NT2/D1 (cell line): ENCODE data around the gene JARID2.

Experiments
- DNase-seq: peaks from one replicate; pipeline ENCODE4 v3.0.0-alpha.2; 2011; ENCODE audit warnings: low read depth, low spot score
- H3K27me3 ChIP-seq: 2 replicates; pipeline ENCODE4 v1.6.0; 2011; ENCODE audit warnings: mild to moderate bottlenecking; ENCODE audit not compliant: insufficient read length, insufficient read depth
- H3K36me3 ChIP-seq: 2 replicates; pipeline ENCODE4 v1.6.1; 2011; ENCODE audit warnings: mild to moderate bottlenecking, low read length, mixed read lengths; ENCODE audit not compliant: insufficient read depth, insufficient read length
- H3K4me1 ChIP-seq: 2 replicates; pipeline ENCODE4 v1.5.1; 2011; ENCODE audit not compliant: insufficient read depth, insufficient read length
- H3K4me3 ChIP-seq: 2 replicates; pipeline ENCODE4 v1.5.1; 2011; ENCODE audit warnings: low read depth; ENCODE audit not compliant: insufficient read length
- H3K9ac ChIP-seq: 2 replicates; pipeline ENCODE4 v1.6.0; 2011; ENCODE audit warnings: low read depth; ENCODE audit not compliant: insufficient read length
- H3K9me3 ChIP-seq: 2 replicates; pipeline ENCODE4 v1.5.1; 2011; ENCODE audit warnings: mild to moderate bottlenecking, low read length; ENCODE audit not compliant: insufficient read depth
- SUZ12 ChIP-seq: IDR thresholded peaks from 2 replicates; pipeline ENCODE4 v1.6.1; 2011; ENCODE audit not compliant: insufficient read length, insufficient read depth; ENCODE audit errors: extremely low read depth
- YY1 ChIP-seq: IDR thresholded peaks from 2 replicates; pipeline ENCODE4 v1.6.1; 2011; ENCODE audit not compliant: insufficient read length, insufficient read depth
- ZNF274 ChIP-seq: IDR thresholded peaks from 2 replicates; pipeline ENCODE4 v1.6.1; 2011; ENCODE audit warnings: mild to moderate bottlenecking, low read depth, low read length

JARID2 gene

DNA sequence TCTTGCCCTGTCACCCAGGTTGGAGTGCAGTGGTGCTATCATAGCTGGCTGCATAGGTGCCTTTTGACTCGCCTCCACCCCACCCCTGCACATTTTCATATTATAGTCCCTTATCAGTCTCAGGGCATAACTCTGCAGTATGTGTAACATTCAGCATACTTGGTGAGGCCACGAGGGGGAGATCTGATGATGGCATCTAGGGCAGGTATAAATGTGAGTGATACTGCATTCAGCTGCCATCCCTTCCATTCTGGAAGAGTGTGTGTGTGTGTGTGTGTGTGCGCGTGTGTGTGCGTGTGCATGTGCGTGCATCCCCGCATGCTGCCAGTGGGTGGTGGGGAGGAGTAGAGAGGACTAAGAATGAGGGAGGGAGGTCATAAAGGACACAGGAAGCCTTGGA lies 81.4 kb downstream of the JARID2 start:
- Histone ChIP-seq H3K36me3 (no peaks in the 10 kb centered on the region), H3K4me1 (peaks cover 2% of the 10 kb centered on the region), H3K9me3 (no peaks in the 10 kb centered on the region), H3K9ac (no peak overlapping the region), H3K4me3 (no peak overlapping the region), H3K27me3 (no peaks in the 10 kb centered on the region)
- DNase-seq, result no peak
- TF ChIP-seq ZNF274 (no peak), YY1 (no peak), SUZ12 (no peak)

DNA sequence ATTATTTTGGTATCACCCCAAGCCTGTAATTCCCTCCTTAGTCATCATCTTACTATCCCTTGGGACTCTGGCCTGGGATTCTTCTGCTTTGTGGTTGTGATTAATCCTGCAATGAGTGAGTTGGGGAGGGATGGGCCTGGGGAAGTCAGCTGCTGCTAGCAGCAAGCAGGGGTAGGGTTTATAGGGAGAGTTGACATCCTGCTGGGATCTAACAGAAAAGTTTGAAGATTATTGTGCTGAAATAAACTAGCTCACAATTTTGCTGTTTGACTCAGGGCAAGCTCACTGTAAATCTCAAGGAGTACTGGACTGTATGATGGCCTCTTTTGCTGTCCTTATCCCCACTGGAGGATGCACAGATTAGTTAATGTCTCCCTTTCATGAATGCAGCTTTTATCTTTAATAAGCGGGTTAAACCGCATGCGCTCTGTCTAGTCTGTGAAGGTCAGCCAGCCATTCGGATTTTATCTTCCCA lies 83.4 kb downstream of the JARID2 start:
- no peaks in the 10 kb centered on the region for H3K27me3 ChIP-seq
- no peaks in the 10 kb centered on the region for H3K36me3 ChIP-seq
- DNase-seq, result no peak
- TF ChIP-seq SUZ12 (no peak), ZNF274 (no peak), YY1 (no peak)
- peaks cover 2% of the 10 kb centered on the region for H3K4me1 ChIP-seq
- no peaks in the 10 kb centered on the region for H3K9me3 ChIP-seq
- H3K4me3 ChIP-seq, result no peak overlapping the region
- H3K9ac ChIP-seq, result no peak overlapping the region

GRCh38 chr6:15330174-15330944 lies 84.5 kb downstream of the JARID2 start:
- no peak overlapping the region for H3K9ac ChIP-seq
- no peaks in the 10 kb centered on the region for H3K27me3 ChIP-seq
- H3K36me3 ChIP-seq, result no peaks in the 10 kb centered on the region
- H3K9me3 ChIP-seq, result no peaks in the 10 kb centered on the region
- TF ChIP-seq ZNF274 (no peak), SUZ12 (no peak), YY1 (no peak)
- no peak overlapping the region for H3K4me3 ChIP-seq
- DNase-seq, result no peak
- H3K4me1 ChIP-seq, result peaks cover 2% of the 10 kb centered on the region

- no peak for DNase-seq
- Histone ChIP-seq H3K9me3 (no peaks in the 10 kb centered on the region), H3K9ac (no peak overlapping the region), H3K4me1 (peaks cover 2% of the 10 kb centered on the region), H3K4me3 (no peak overlapping the region), H3K27me3 (no peaks in the 10 kb centered on the region), H3K36me3 (no peaks in the 10 kb centered on the region)
- no peak for TF ChIP-seq YY1
- TF ChIP-seq ZNF274, result no peak
Observed at GRCh38 chr6:15331143-15331542, 85.3 kb downstream of the JARID2 start.

- no peak for TF ChIP-seq SUZ12
- no peak for TF ChIP-seq YY1
- no peak for TF ChIP-seq ZNF274
- DNase-seq, result no peak
- H3K9me3 ChIP-seq, result no peaks in the 10 kb centered on the region
- no peak overlapping the region for H3K9ac ChIP-seq
- no peak overlapping the region for H3K4me3 ChIP-seq
- peaks cover 2% of the 10 kb centered on the region for H3K4me1 ChIP-seq
- H3K36me3 ChIP-seq, result no peaks in the 10 kb centered on the region
- H3K27me3 ChIP-seq, result no peaks in the 10 kb centered on the region
Observed at GRCh38 chr6:15331629-15332251, 85.9 kb downstream of the JARID2 start.

DNA sequence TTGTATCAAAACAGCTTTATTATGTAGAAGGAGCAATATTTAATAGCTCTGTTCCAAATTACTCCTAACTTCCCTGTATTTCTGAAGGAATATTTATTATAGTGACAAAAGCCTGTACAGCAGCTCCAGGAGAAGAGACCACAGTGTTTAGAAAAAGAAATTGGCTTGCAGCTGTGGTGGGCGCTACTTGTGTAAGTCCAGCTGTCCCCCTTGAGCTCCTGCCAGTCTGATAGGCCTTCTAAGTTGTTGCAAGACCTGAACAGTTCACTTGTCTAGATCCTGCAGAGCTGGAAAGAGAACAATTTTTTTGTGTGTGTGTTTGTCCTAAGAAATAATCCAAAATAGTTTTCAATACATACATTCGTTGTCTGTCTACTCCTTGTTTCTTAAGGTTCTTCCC lies 86.6 kb downstream of the JARID2 start:
- Histone ChIP-seq H3K27me3 (no peaks in the 10 kb centered on the region), H3K4me3 (no peak overlapping the region), H3K9me3 (no peaks in the 10 kb centered on the region), H3K9ac (no peak overlapping the region), H3K4me1 (peaks cover 6% of the 10 kb centered on the region), H3K36me3 (no peaks in the 10 kb centered on the region)
- TF ChIP-seq ZNF274 (no peak), YY1 (no peak), SUZ12 (no peak)
- no peak for DNase-seq

- H3K4me3 ChIP-seq, result no peak overlapping the region
- H3K27me3 ChIP-seq, result no peaks in the 10 kb centered on the region
- DNase-seq, result no peak
- H3K4me1 ChIP-seq, result peaks cover 10% of the 10 kb centered on the region
- H3K9me3 ChIP-seq, result no peaks in the 10 kb centered on the region
- TF ChIP-seq YY1 (no peak), ZNF274 (no peak), SUZ12 (no peak)
- H3K36me3 ChIP-seq, result no peaks in the 10 kb centered on the region
- H3K9ac ChIP-seq, result no peak overlapping the region
Observed at GRCh38 chr6:15335385-15335784, 89.5 kb downstream of the JARID2 start.

DNA sequence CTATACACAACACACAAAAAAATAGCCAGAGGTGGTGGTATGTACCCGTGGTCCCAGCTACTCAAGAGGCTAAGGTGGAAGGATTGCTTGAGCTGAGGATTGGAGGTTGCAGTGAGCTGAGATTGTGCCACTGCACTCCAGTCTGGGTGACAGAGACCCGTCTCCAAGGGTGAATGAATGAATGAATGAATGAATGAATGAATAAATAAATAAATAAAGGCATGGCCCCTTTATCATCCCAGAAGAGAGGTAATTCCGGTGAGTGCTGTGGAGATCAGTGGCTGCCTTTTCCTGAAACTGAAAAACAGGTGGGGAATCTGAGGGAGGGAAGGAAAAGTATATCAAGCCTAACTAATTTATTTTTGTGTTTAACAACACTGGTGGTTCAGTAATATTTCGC lies 90.0 kb downstream of the JARID2 start:
- no peak for DNase-seq
- H3K36me3 ChIP-seq, result no peaks in the 10 kb centered on the region
- TF ChIP-seq SUZ12 (no peak), YY1 (no peak), ZNF274 (no peak)
- peaks cover 10% of the 10 kb centered on the region for H3K4me1 ChIP-seq
- H3K9ac ChIP-seq, result no peak overlapping the region
- no peaks in the 10 kb centered on the region for H3K27me3 ChIP-seq
- no peaks in the 10 kb centered on the region for H3K9me3 ChIP-seq
- no peak overlapping the region for H3K4me3 ChIP-seq
